AG04450 (cell line): ENCODE data around the gene RAB4B. TPM values are rescaled to one million over a fixed set of nuclear protein-coding genes. Genes with fewer than 3 reads are reported as not detected.

ENCODE experiments used
- CTCF ChIA-PET: fragments of 300-600, 350-600 bp; formaldehyde crosslinking; extraction: SDS; loops from one replicate; lab custom pipeline; 2022; ENCODE audit warnings: antibody characterized with exemption, inconsistent platforms; lab: Charles Lee
- POLR2A ChIA-PET: fragments of 350-600 bp; formaldehyde crosslinking; extraction: SDS; loops from one replicate; lab custom pipeline; 2021; ENCODE audit warnings: antibody characterized with exemption, inconsistent platforms; lab: Yijun Ruan, JAX
- DNase-seq: peaks from one replicate; pipeline ENCODE4 v3.0.0-alpha.2; 2011; ENCODE audit warnings: low read depth, low spot score
- H3K27ac ChIP-seq: one replicate; pipeline ENCODE4 v1.5.1; 2012; ENCODE audit warnings: low read depth, low read length, control low read depth
- H3K27me3 ChIP-seq: one replicate; pipeline ENCODE4 v1.6.0; 2012; ENCODE audit warnings: low read length; ENCODE audit not compliant: control insufficient read depth, insufficient read depth
- H3K4me3 ChIP-seq: 2 replicates; pipeline ENCODE4 v1.5.1; 2011; ENCODE audit warnings: mild to moderate bottlenecking, low read depth, low read length, control low read depth
- H3K9me3 ChIP-seq: 2 replicates; pipeline ENCODE4 v1.5.1; 2012; ENCODE audit warnings: low read length; ENCODE audit not compliant: control insufficient read depth, insufficient read depth
- polyA plus RNA-seq: library from polyadenylated mRNA; depleted of rRNA; stranded (reverse); fragments of >200 nt; gene quantifications from 2 replicates; pipeline ENCODE4 v1.2.3, GENCODE V29; 2011
- TF ChIP-seq, protein P1 (sequence below): IDR thresholded peaks from 2 replicates; pipeline ENCODE4 v1.5.1; 2011; ENCODE audit warnings: low read depth, low read length, control low read depth, inconsistent platforms

RAB4B gene
- polyA plus RNA-seq, 1 experiment = 14.0 TPM

DNA sequence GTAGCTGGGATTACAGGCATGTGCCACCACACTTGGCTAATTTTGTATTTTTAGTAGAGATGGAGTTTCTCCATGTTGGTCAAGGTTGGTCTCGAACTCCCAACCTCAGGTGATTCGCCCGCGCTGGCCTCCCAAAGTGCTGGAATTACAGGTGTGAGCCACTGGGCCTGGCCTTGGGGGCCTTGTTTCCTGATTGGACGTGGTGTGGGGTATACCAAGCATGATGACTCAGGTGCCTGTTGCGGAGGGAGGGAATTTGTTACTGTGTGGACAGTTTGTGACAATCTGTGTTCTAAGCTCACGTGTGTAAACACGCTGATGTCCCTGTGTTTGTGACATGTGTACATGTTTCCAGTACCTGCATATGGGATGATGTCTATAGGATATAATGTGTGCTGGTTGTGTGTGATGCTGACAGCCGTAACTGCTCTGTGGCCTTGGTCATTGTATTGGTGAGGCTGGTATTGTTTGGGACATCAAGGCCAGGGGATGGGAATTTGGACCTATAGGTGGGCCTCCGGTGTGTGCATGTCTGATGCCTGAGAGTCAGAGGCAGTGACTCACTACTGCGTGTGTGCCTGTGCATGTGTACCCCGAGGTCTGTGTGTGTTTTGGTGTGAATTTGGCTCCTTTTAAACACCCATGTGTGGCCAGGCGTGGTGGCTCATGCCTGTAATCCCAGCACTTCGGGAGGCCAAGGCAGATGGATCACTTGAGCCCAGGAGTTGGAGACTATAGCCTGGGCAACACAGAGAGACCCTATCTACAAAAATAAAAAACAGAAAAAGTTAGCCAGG is 19.3 kb downstream of the RAB4B start:
- Histone ChIP-seq H3K27me3 (no peaks in the 10 kb centered on the region), H3K27ac (no peak overlapping the region), H3K4me3 (no peak overlapping the region), H3K9me3 (no peaks in the 10 kb centered on the region; the same call in 1 of the 2 replicates)
- no peak for DNase-seq
- ChIA-PET CTCF (interaction anchor here (1.0 to 1.4 kb wide), 3 partner anchors 10 to 106 kb away, joined by 3 to 20 read pairs (median 8); partner anchors contain the start of gene RAB4B), POLR2A (interaction anchor here (0.7 to 2.6 kb wide), 3 partner anchors 19 to 407 kb away, joined by 3 to 20 read pairs (median 5); partner anchors contain the start of gene RAB4B)
- TF ChIP-seq, protein P1, sequence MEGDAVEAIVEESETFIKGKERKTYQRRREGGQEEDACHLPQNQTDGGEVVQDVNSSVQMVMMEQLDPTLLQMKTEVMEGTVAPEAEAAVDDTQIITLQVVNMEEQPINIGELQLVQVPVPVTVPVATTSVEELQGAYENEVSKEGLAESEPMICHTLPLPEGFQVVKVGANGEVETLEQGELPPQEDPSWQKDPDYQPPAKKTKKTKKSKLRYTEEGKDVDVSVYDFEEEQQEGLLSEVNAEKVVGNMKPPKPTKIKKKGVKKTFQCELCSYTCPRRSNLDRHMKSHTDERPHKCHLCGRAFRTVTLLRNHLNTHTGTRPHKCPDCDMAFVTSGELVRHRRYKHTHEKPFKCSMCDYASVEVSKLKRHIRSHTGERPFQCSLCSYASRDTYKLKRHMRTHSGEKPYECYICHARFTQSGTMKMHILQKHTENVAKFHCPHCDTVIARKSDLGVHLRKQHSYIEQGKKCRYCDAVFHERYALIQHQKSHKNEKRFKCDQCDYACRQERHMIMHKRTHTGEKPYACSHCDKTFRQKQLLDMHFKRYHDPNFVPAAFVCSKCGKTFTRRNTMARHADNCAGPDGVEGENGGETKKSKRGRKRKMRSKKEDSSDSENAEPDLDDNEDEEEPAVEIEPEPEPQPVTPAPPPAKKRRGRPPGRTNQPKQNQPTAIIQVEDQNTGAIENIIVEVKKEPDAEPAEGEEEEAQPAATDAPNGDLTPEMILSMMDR = no peak

GRCh38 chr19:40797963-40798682 is 20.1 kb downstream of the RAB4B start:
- H3K9me3 ChIP-seq = no peaks in the 10 kb centered on the region; the same call in 1 of the 2 replicates
- DNase-seq = no peak
- peak overlapping the region; percentile 66 for H3K4me3 ChIP-seq
- TF ChIP-seq, protein P1 = peak; percentile 61
- H3K27me3 ChIP-seq = no peaks in the 10 kb centered on the region
- ChIA-PET CTCF (interaction anchor here (1.0 to 1.5 kb wide), 4 partner anchors 10 to 135 kb away, joined by 3 to 20 read pairs (median 6); partner anchors contain the start of gene RAB4B), POLR2A (interaction anchor here (0.6 to 2.6 kb wide), 10 partner anchors 9 to 406 kb away, joined by 3 to 20 read pairs (median 4); partner anchors contain the start of genes ACTMAP and RAB4B)
- H3K27ac ChIP-seq = peak overlapping the region; percentile 81

DNA sequence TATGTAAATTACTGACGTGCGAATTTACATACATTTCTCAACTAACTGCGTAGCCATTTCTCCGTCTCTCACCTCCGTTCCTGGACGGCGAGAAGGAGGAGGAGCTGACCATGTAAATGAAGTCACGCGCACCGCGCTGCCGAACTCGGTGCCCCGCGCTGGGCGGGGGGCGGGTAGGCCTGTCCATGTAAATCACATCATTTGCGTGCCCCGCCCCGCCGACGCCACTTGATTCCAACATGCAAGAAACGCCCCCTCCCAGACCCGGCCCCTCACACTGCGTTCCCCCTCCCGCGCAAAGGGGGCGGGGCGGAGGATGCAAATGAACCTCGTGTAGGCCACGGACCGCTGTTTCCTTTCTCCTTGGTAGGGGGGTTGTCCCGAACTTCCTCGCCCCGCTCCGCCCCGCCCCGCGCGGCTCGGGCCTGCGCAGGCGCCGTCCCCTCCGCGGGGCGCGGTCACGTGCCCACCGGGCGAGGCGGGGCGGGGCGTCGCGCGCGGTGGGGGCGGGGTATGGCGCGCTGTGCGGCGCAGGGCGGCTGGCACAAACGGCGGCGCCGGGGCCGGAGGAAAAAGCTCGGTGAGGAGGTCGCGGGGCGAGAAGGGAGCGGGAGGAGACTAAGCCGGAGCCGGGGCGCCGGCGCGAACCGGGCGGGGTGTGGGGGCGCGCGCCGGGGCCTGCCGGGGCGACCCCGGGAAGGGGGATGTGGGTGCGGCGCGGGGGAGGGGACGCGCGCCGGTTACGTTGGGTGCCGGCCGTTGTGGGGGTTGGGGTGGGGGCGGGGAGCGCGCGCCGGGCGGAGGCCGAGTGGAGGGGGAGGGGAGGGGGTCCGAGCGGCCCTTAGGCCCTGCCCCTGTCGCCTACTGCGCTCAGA is 20.9 kb downstream of the RAB4B start, which contains the start of gene EGLN2:
Gene EGLN2 (plus strand): TSS at position 509 of the 875 bp plus-strand sequence. CDS start 1,382 bp downstream, outside the sequence.
- H3K27ac ChIP-seq = peak within 1 kb of the TSS; percentile 81
- H3K27me3 ChIP-seq = no peaks in the 10 kb centered on the region
- peak within 1 kb of the TSS; percentile 82 for H3K4me3 ChIP-seq
- DNase-seq = peak; percentile 99
- POLR2A ChIA-PET = interaction anchor here (0.6 to 2.6 kb wide), 10 partner anchors 8 to 153 kb away, joined by 3 to 20 read pairs (median 4); partner anchors contain the start of genes ACTMAP and RAB4B
- no peaks in the 10 kb centered on the region; the same call in 1 of the 2 replicates for H3K9me3 ChIP-seq
- TF ChIP-seq, protein P1 = no peak
- CTCF ChIA-PET = interaction anchor here (1.0 to 1.5 kb wide), 4 partner anchors 11 to 136 kb away, joined by 3 to 20 read pairs (median 6); partner anchors contain the start of gene RAB4B

DNA sequence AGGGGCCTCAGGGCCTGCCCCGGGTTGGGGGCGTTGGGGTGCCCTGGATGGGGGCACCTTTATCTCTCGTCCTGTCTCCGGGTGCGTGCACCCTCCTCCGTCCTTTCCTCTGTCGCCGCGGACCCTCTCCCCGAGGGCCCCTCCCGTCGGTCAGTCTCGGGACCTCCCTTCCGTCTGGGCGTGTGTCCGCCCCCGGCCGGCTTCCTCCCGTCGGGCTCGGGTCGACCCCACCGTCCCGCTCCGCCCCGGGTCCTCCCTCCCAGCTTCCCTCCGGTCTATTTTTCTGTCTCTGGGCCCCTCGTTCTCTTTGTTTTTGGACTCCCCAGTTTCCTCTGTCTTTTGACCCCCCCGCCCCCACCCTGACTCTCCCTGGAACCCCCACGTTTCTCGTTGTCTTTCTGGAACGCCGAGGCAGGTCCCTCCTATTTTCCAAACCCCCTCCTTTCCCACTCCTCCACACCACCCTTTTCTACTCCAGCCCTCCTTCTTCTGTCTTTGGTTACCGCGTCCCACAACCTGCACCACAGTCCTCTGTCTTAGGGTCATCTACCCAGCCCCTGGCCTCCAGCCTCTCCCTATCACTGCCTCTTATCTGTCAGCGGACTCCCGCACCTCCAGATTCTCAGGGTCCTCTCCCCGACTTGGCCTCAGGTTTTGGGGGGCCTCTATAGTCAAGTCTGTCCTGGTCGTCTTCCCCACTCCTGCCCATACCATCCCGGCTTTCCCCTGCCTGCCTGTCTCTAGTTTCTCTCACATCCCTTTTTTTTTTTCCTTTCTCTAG is 21.7 kb downstream of the RAB4B start:
- H3K4me3 ChIP-seq = peak overlapping the region; percentile 82
- H3K27ac ChIP-seq = no peak overlapping the region
- no peak for DNase-seq
- H3K27me3 ChIP-seq = no peaks in the 10 kb centered on the region
- ChIA-PET CTCF (interaction anchor here (1.5 kb wide), 1 partner anchor 136 kb away, joined by 4 read pairs; no protein-coding TSS in a partner anchor), POLR2A (interaction anchor here (1.0 to 2.6 kb wide), 3 partner anchors 12 to 154 kb away, joined by 3 to 20 read pairs (median 4); partner anchors contain the start of gene RAB4B)
- H3K9me3 ChIP-seq = no peaks in the 10 kb centered on the region; the same call in 1 of the 2 replicates
- TF ChIP-seq, protein P1 = no peak
